ENCODE measurements around the gene ITPKC.

The ITPKC gene
- 14.1 to 37.2 (median 23.6) reads per million in 9 experiments for total RNA-seq

DNA sequence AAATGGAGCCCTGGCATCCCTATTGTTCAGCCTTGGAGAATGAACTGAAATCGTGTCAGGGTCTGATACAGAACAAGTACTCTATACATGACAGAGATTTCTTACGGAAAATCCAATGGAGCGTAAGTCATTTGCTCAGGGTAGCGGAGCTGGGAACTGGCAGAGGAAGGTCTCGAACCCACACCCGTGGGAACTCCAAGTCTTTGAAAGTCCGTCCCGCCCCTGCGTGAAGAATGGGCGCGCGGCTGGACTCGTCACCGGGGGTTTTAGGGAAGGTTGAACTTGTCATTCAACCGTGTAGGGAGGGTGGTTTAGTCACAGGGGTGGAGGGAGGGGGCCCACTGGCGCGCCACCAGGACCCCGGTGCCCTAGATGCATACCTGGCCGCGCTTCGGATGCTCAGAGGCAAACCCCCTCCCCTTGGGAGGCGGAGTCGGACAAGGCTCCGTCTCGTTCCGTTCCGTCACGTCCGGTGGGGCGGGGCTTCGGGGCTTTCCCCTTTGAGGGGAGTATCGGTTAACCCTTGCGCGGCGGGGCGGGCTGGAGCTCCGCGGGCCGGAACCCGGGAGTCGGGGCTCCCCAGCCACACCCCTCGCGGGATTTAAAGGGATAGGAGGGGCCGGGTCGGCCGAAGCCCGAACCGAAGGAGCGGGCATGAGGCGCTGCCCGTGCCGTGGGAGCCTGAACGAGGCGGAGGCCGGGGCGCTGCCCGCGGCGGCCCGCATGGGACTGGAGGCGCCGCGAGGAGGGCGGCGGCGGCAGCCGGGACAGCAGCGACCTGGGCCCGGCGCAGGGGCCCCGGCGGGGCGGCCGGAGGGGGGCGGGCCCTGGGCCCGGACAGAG, at the start of gene ITPKC, which contains the start of gene COQ8B:
ITPKC (plus strand) TSS at position 631 of the 843 bp plus-strand sequence; CDS start at position 655, 24 bp downstream.
COQ8B (minus strand) TSS at position 405 of the 843 bp plus-strand sequence. CDS start 2,254 bp downstream, outside the sequence.
- Mint-ChIP-seq H3K36me3 (ENCODE audit: insufficient read depth) (peaks cover 38% of the 10 kb centered on the region), H3K4me3 (peak within 1 kb of the TSS; percentile 77 to 83)
- peak; percentile 71 for ATAC-seq (replicated peaks)

DNA sequence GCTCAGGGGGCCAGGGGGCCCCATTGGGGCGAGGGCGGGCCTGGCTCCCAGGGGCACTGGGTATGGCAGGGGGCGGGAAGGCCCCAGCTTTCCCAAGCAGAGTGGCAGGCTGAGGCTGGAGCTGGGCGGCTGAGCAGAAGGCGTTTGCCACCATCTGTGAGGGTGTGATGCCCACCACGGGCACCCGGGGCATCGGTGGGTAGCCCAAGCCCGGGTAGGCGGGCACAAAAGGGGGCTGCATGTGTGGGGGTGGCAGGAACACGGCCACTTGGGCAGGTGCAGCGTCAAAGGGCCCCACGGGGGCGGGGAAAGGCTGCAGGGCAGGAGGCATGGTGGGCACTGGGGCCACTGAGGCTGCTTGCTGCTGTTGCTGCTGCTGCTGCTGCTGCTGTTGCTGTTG, 49.3 kb upstream of the ITPKC start:
- H3K27me3 Mint-ChIP-seq: no peaks in the 10 kb centered on the region
- no peak for DNase-seq
- ATAC-seq (replicated peaks): no peak
- peaks cover 5% of the 10 kb centered on the region for H3K36me3 Mint-ChIP-seq (ENCODE audit: insufficient read depth)
- H3K4me3 Mint-ChIP-seq: no peak overlapping the region
- peaks cover 8 to 11% of the 10 kb centered on the region in 2 donors for H3K4me1 Mint-ChIP-seq (ENCODE audit: low read depth in 2 of 2)
- H3K27ac Mint-ChIP-seq: no peak overlapping the region
- H3K9me3 Mint-ChIP-seq: no peaks in the 10 kb centered on the region

More for the DNA sequence above, at the start of gene ITPKC, which contains the start of gene COQ8B:
- peak within 1 kb of the TSS; percentile 95 to 99 for H3K27ac Mint-ChIP-seq
- peaks cover 53 to 56% of the 10 kb centered on the region in 2 donors for H3K4me1 Mint-ChIP-seq (ENCODE audit: low read depth in 2 of 2)
- no peaks in the 10 kb centered on the region for H3K27me3 Mint-ChIP-seq
- peak; percentile 100 for DNase-seq
- H3K9me3 Mint-ChIP-seq: no peaks in the 10 kb centered on the region

DNA sequence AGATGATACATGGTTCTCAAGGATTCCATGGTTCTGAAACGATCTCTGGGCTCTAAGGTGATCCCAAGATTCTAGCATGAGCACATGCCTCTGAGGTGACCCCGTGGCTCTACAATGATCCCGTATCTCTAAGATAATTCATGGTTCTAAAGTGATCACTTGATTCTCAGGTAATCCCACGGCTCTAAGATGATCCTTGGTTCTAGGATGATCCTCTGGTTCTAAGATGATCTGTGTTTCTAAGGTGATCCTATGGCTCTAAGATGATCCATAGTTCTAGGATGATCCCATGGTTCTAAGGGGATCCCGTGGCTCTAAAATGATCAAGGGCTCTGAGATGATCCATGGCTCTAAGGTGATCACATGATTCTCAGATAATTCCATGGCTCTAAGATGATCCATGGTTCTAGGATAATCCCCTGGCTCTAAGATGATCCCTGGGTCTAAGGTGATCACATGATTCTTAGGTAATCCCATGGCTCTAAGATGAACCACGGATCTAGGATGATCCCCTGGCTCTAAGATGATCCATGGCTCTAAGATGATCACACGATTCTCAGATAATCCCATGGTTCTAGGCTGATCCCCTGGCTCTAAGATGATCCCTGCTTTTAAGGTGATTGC, 47.8 kb upstream of the ITPKC start:
- no peak overlapping the region for H3K27ac Mint-ChIP-seq
- H3K4me1 Mint-ChIP-seq (ENCODE audit: low read depth in 2 of 2): peaks cover 0 to 1% of the 10 kb centered on the region in 2 donors
- ATAC-seq (replicated peaks): no peak
- H3K27me3 Mint-ChIP-seq: no peaks in the 10 kb centered on the region
- no peak overlapping the region for H3K4me3 Mint-ChIP-seq
- H3K9me3 Mint-ChIP-seq: no peaks in the 10 kb centered on the region
- no peaks in the 10 kb centered on the region for H3K36me3 Mint-ChIP-seq (ENCODE audit: insufficient read depth)
- DNase-seq: no peak

DNA sequence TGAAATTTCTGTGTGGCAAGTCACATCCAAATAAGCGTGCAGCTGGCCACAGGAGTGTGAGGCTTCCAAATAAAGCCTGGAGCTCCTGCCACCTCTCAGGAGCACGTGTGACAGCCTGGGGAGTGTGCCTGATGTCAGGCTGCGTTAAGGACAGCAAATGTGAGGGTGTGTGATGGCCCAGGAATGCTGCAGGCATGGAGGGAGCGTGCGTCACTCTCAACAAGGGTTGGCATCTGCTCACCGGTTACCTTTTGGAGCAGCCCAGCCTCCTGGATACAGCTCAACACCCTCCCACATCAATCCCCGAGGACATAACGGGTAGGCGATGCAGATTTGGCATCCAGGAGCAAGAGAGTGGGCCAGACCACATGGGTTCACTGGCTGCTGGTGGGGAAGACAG, 45.5 kb upstream of the ITPKC start:
- H3K4me1 Mint-ChIP-seq (ENCODE audit: low read depth in 2 of 2): peaks cover 0 to 1% of the 10 kb centered on the region in 2 donors

DNA sequence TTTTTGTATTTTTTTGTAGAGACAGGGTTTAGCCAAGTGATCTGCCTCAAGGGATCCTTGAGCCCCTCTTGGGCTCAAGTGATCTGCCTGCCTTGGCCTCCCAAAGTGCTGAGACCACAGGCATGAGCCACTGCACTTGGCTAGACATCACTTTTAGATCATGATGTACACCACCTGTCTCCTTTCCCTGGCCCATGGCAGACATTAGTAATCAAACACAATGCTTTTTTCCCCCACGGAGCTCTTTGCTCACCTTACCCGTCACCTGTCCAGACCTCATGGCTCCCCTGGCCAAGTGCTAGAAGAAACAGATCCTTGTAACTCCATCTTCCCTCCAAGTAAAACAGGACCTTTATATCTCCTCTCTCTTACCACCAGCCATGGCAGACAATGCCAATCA, 44.9 kb upstream of the ITPKC start:
- no peak overlapping the region for H3K27ac Mint-ChIP-seq
- no peak for DNase-seq
- no peak overlapping the region for H3K4me3 Mint-ChIP-seq
- no peaks in the 10 kb centered on the region for H3K4me1 Mint-ChIP-seq (ENCODE audit: low read depth in 2 of 2)
- no peaks in the 10 kb centered on the region for H3K27me3 Mint-ChIP-seq
- H3K9me3 Mint-ChIP-seq: no peaks in the 10 kb centered on the region
- H3K36me3 Mint-ChIP-seq (ENCODE audit: insufficient read depth): peaks cover 3% of the 10 kb centered on the region
- ATAC-seq (replicated peaks): no peak

More for the DNA sequence above, 45.5 kb upstream of the ITPKC start:
- no peak overlapping the region for H3K4me3 Mint-ChIP-seq
- H3K9me3 Mint-ChIP-seq: no peaks in the 10 kb centered on the region
- ATAC-seq (replicated peaks): no peak
- no peak overlapping the region for H3K27ac Mint-ChIP-seq
- H3K27me3 Mint-ChIP-seq: no peaks in the 10 kb centered on the region
- no peak for DNase-seq
- H3K36me3 Mint-ChIP-seq (ENCODE audit: insufficient read depth): no peaks in the 10 kb centered on the region

DNA sequence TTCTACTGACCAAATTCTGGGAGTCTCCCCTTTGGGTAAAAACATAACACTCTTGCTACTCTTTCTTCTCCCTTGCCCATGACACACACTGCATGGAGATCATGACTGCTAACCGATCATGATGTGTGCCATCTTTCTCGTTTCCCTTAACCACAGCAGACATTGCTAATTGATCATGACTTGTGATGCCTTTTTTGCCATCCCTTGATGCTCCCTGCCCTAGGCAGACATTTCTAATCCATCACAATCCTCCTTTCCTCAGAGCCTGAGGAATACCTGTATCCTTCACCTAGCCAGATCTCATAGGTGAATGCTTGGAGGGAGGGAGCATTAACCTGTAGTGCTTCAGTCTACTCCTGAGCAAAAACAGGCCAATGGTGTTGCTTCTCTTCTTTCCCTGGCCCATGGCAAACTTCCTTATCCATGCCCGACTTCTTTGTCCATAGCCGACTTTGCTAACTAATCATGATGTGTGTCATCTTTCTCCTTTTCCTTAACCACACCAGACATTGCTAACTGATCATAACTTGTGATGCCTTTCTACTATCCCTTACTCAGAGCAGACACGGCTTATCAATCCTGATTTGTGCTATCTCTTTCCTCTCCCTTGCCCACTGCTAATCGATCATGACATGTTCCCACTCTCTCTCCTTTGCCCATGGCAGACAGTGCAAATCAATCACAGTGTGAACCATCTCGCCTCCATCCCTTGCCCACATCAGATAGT, 44.2 kb upstream of the ITPKC start:
- H3K4me3 Mint-ChIP-seq: no peak overlapping the region
- no peak overlapping the region for H3K27ac Mint-ChIP-seq
- H3K36me3 Mint-ChIP-seq (ENCODE audit: insufficient read depth): peaks cover 3% of the 10 kb centered on the region
- DNase-seq: no peak
- H3K4me1 Mint-ChIP-seq (ENCODE audit: low read depth in 2 of 2): no peaks in the 10 kb centered on the region
- no peaks in the 10 kb centered on the region for H3K27me3 Mint-ChIP-seq
- ATAC-seq (replicated peaks): no peak
- no peaks in the 10 kb centered on the region for H3K9me3 Mint-ChIP-seq

DNA sequence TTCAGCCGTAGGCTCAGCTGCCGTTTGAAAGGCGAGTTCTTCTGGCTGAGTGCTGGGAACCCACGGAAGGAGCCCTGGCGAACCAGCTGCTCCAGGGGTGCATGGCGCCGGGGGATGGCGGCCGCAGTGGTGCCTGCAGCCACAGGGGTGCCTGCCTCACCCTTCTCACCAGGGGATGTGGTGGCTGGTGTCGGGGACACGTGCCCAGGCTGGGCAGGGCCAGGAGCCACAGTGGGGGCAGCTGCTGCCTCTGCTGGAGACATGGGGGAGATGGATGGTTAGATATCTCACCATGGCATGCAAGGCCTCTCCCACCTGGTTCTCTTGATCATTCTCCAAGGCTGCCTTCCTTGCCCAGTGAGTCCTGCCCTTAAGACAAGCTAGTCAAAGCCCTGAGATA, 43.5 kb upstream of the ITPKC start:
- H3K27ac Mint-ChIP-seq: no peak overlapping the region
- DNase-seq (peak in 2 of 3 experiments; percentile 29 to 37), ATAC-seq (replicated peaks) (peak; percentile 98)
- no peak overlapping the region for H3K4me3 Mint-ChIP-seq
- no peaks in the 10 kb centered on the region for H3K27me3 Mint-ChIP-seq
- peaks cover 3% of the 10 kb centered on the region for H3K36me3 Mint-ChIP-seq (ENCODE audit: insufficient read depth)
- no peaks in the 10 kb centered on the region for H3K4me1 Mint-ChIP-seq (ENCODE audit: low read depth in 2 of 2)
- H3K9me3 Mint-ChIP-seq: no peaks in the 10 kb centered on the region

DNA sequence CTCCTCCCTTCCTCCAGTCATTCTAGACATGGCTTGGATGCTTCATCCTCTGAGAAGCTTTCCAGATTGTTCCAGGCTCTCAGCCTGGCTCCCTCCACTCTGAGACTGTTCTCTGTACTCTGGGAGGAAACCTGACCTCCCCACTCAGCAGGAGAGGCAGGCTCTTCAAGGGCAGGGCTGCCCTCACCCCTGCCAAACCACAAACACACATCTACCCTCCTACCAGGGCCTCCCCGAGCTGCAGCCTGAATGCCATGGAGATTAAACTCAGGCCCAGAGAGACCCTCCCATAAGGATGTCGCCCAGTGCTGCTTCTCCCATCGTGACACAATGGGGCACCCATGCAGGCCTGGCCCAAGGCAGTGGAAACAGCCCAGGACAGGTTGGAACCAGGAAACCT, 42.6 kb upstream of the ITPKC start:
- DNase-seq (no peak), ATAC-seq (replicated peaks) (peak; percentile 41)
- H3K27me3 Mint-ChIP-seq: no peaks in the 10 kb centered on the region
- no peak overlapping the region for H3K27ac Mint-ChIP-seq
- H3K4me1 Mint-ChIP-seq (ENCODE audit: low read depth in 2 of 2): no peaks in the 10 kb centered on the region
- H3K9me3 Mint-ChIP-seq: no peaks in the 10 kb centered on the region
- peaks cover 3% of the 10 kb centered on the region for H3K36me3 Mint-ChIP-seq (ENCODE audit: insufficient read depth)
- no peak overlapping the region for H3K4me3 Mint-ChIP-seq

DNA sequence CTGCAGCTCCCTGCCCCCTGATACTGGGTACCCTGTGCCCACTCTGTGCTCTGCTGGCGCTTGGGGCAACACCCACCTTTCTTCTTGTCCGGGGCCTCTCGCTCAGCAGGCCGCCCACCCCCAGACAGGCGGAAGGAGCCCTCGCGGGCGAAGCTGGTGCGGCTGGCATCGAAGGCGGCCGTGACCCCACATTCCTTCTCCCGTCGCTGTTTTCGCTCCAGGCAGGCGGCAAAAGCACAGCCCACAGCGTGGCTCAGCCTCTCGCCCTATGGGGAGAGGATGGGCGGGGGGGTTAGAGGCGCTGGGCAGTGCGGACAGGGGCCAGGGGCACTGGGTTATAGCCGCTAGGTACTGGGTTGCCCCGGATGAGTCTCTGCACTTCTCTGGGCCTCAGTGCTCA, 39.8 kb upstream of the ITPKC start:
- no peaks in the 10 kb centered on the region for H3K9me3 Mint-ChIP-seq

DNA sequence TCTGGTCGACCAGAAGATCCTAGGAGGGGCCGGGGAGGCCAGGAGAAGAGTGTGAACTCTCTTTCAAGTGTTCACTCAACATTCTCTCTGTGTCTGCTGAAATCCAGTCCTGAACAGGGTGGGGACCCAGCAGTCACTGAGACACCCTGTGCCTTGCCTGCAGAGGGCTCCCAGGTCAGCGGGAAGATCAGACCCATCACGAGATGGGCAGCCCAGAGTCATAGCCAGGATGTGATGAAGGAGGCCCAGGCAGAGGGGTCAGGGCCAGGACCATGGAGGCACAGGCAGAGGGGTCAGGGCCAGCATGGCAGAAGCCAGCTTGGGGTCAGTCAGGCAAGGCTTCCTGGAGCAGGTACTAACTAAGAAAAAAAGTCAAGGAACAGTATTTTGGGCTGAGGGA, 35.9 kb upstream of the ITPKC start:
- H3K9me3 Mint-ChIP-seq: no peaks in the 10 kb centered on the region
- peaks cover 0 to 3% of the 10 kb centered on the region in 2 donors for H3K4me1 Mint-ChIP-seq (ENCODE audit: low read depth in 2 of 2)
- DNase-seq: no peak
- peak overlapping the region in 1 of 2 donors; percentile 30 for H3K27ac Mint-ChIP-seq
- ATAC-seq (replicated peaks): no peak
- H3K4me3 Mint-ChIP-seq: no peak overlapping the region
- H3K36me3 Mint-ChIP-seq (ENCODE audit: insufficient read depth): peaks cover 9% of the 10 kb centered on the region
- H3K27me3 Mint-ChIP-seq: no peaks in the 10 kb centered on the region

More for the DNA sequence above, 39.8 kb upstream of the ITPKC start:
- no peaks in the 10 kb centered on the region for H3K27me3 Mint-ChIP-seq
- H3K4me3 Mint-ChIP-seq: no peak overlapping the region
- peaks cover 6% of the 10 kb centered on the region for H3K36me3 Mint-ChIP-seq (ENCODE audit: insufficient read depth)
- H3K27ac Mint-ChIP-seq: peak overlapping the region in 1 of 2 donors; percentile 9
- ATAC-seq (replicated peaks) (no peak), DNase-seq (no peak)
- H3K4me1 Mint-ChIP-seq (ENCODE audit: low read depth in 2 of 2): no peaks in the 10 kb centered on the region

DNA sequence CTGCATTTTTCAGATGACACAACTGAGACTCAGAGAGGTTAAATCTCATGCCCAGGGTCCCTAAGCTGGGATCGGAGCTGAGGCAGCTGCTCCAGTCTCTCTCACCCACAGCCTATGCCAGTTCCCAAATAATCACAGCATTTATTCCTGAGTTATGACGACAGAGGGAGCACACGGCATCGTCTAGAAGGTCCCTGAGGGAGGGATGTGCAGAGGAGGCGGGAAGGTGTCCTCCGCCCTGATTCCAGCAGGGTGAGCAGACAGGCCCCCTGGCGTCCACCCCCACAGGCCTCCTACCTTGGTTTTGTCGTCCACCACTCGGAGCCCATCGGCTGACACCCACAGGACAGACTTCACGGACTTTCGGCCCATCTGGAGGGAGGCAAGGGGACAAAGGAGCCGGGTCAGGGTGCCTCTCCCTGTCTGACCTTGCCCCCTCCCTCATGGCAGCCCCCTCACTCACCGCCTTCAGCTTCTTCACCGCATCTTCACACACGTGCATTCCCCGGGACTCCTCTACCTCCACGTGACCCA, 34.4 kb upstream of the ITPKC start:
- Mint-ChIP-seq H3K27me3 (no peaks in the 10 kb centered on the region), H3K27ac (no peak overlapping the region), H3K4me1 (ENCODE audit: low read depth in 2 of 2) (peaks cover 0 to 3% of the 10 kb centered on the region in 2 donors), H3K36me3 (ENCODE audit: insufficient read depth) (peaks cover 6% of the 10 kb centered on the region), H3K4me3 (no peak overlapping the region), H3K9me3 (no peaks in the 10 kb centered on the region)
- no peak for DNase-seq
- no peak for ATAC-seq (replicated peaks)

DNA sequence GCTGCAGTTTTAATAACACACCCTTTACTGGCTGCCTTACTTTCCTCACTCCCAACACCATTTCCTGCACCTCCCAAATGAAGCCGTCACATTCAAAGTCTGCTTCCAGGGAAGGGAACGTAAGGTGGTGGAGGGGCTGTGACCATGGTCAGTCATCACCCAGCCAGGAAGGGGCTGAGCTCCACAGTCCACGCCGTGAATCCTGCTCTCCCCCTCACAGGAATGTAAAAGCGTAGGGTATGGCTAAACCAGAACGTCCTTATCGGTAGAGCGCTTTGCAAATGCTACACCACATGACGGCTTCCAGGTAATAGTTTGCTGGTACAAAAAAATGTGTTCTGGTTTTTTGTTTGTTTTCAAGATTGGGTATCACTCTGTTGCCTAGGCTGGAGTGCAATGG, 33.5 kb upstream of the ITPKC start:
- Mint-ChIP-seq H3K36me3 (ENCODE audit: insufficient read depth) (peaks cover 6% of the 10 kb centered on the region), H3K27ac (no peak overlapping the region), H3K4me3 (no peak overlapping the region), H3K4me1 (ENCODE audit: low read depth in 2 of 2) (peaks cover 0 to 3% of the 10 kb centered on the region in 2 donors), H3K27me3 (no peaks in the 10 kb centered on the region), H3K9me3 (no peaks in the 10 kb centered on the region)
- no peak for DNase-seq
- no peak for ATAC-seq (replicated peaks)

DNA sequence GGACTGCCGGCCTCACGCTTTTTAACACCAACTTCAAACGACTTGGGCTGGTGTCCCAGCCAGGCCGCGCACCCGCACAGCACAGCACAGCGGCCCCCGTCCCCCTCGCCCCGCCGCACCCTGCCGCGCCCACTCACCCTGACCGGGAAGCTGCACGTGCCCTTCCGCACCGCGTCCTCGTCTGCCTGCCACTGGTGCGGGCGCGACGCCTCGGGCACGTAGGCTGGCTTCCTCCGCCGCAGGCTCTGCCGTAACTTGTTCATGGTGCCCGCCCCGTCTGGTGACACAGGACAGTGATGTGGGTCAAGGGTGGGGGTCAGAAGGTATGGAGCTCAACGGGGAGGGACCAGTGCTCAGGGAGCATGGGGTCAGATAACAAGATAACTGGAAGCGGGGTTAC, 32.6 kb upstream of the ITPKC start:
- no peak for ATAC-seq (replicated peaks)
- H3K36me3 Mint-ChIP-seq (ENCODE audit: insufficient read depth): peaks cover 6% of the 10 kb centered on the region
- DNase-seq: no peak
- H3K4me3 Mint-ChIP-seq: no peak overlapping the region
- H3K9me3 Mint-ChIP-seq: no peaks in the 10 kb centered on the region
- H3K27ac Mint-ChIP-seq: no peak overlapping the region
- peaks cover 0 to 3% of the 10 kb centered on the region in 2 donors for H3K4me1 Mint-ChIP-seq (ENCODE audit: low read depth in 2 of 2)
- H3K27me3 Mint-ChIP-seq: no peaks in the 10 kb centered on the region

All from effector memory CD8-positive, alpha-beta T cell (primary cell).